HepG2 (cell line): ENCODE measurements around the gene CNTNAP1. TPM values are rescaled to one million over a fixed set of nuclear protein-coding genes. Genes with fewer than 3 reads are reported as not detected.

Experiments
- AFF4 ChIP-seq: sonication (generic); formaldehyde crosslinking; IDR thresholded peaks from 2 replicates; pipeline ENCODE4 v1.4.0; 2020; ENCODE audit warnings: missing genetic modification reagents
- EP300 ChIP-seq, 3 experiments: sonication (generic) in 1 of 3; formaldehyde crosslinking in 1 of 3; IDR thresholded peaks; 2 replicates each; pipeline versions ENCODE4 v1.5.1 to v1.6.1; 2011 to 2020; ENCODE audit warnings: low read depth in 2 of 3, low read length in 2 of 3, borderline replicate concordance in 1 of 3, improper control_type of control experiment in 1 of 3, mild to moderate bottlenecking in 1 of 3, missing genetic modification reagents in 1 of 3, moderate library complexity in 1 of 3
- MNT ChIP-seq: fragments of 450-650 bp; IDR thresholded peaks from 2 replicates; pipeline ENCODE4 v1.6.1; 2016
- PRPF4 ChIP-seq: fragments of 200-400 bp; formaldehyde crosslinking; IDR thresholded peaks from 2 replicates; pipeline ENCODE4 v1.6.1; 2016; ENCODE audit warnings: low read length, low read depth; ENCODE audit not compliant: poor library complexity, severe bottlenecking
- SAP130 ChIP-seq: IDR thresholded peaks from 2 replicates; pipeline ENCODE4 v1.6.1; 2016; ENCODE audit warnings: low read depth
- SKI ChIP-seq: fragments of 450-650 bp; IDR thresholded peaks from one replicate; pipeline ENCODE4 v1.6.1; 2018; ENCODE audit warnings: mild to moderate bottlenecking; ENCODE audit not compliant: partially characterized antibody
- TAF1 ChIP-seq: sonication (generic); formaldehyde crosslinking; IDR thresholded peaks from 2 replicates; pipeline ENCODE4 v1.4.0; 2020; ENCODE audit warnings: missing genetic modification reagents
- ZBTB1 ChIP-seq: sonication (generic); formaldehyde crosslinking; IDR thresholded peaks from 2 replicates; pipeline ENCODE4 v1.4.0; 2020; ENCODE audit warnings: missing genetic modification reagents, borderline replicate concordance
- ZNF292 ChIP-seq: sonication (generic); formaldehyde crosslinking; IDR thresholded peaks from 2 replicates; pipeline ENCODE4 v1.8.1; 2022; ENCODE audit warnings: mild to moderate bottlenecking, low read depth, missing genetic modification reagents, borderline replicate concordance
- ZNF350 ChIP-seq: sonication (generic); formaldehyde crosslinking; IDR thresholded peaks from 2 replicates; pipeline ENCODE4 v1.4.0; 2020; ENCODE audit warnings: mild to moderate bottlenecking, low read depth, missing genetic modification reagents, borderline replicate concordance
- polyA plus RNA-seq, 8 experiments: library from polyadenylated mRNA; depleted of rRNA in 3 of 8; stranded (reverse) in 7 of 8; unstranded in 1 of 8; fragments of >200 nt; fragmentation: Illumina TruSeq in 4 of 8; extraction: Trizol in 4 of 8; gene quantifications; 2 replicates each; pipeline versions ENCODE4 v1.2.1 to v1.2.3, GENCODE V29; 2011 to 2016; ENCODE audit warnings: low read depth in 4 of 8, missing spikeins in 1 of 8, mixed read lengths in 1 of 8; ENCODE audit not compliant: insufficient read depth in 1 of 8
- total RNA-seq, 5 experiments: library from RNA; depleted of rRNA; stranded (reverse); fragments of >200 nt; fragmentation: Illumina TruSeq; extraction: Trizol; gene quantifications; 2 replicates each; pipeline ENCODE4 v1.2.3, GENCODE V29; 2016; ENCODE audit warnings: low read depth in 1 of 5
- TF ChIP-seq, protein P1 (sequence below): sonication (generic); formaldehyde crosslinking; IDR thresholded peaks from 2 replicates; pipeline ENCODE4 v1.4.0; 2020; ENCODE audit warnings: missing genetic modification reagents

The CNTNAP1 gene
- total and polyA plus RNA-seq, 2 of the 13 experiments (the other 11 are each of a cell fraction or from before 2014, with no cell fraction given): 4.5 to 7.7 TPM

GRCh38 chr17:42679492-42680330, 2.6 kb upstream of the CNTNAP1 start (continued):
- TF ChIP-seq ZNF350 (CRISPR knock-in tag) (no peak), MNT (no peak), EP300 (IDR thresholded peaks at IDR 0.05; ENCODE audit: low read depth in 2 of 2, low read length in 2 of 2) (no peak), EP300 (CRISPR knock-in tag; IDR thresholded peaks at IDR 0.05; ENCODE audit: borderline replicate concordance) (peak; percentile 22; the same call in 1 of the 2 replicates), PRPF4 (peak; percentile 54), TAF1 (CRISPR knock-in tag) (no peak), SKI (no peak), ZNF292 (CRISPR knock-in tag) (no peak), ZBTB1 (no peak), AFF4 (CRISPR knock-in tag) (no peak), SAP130 (no peak)
- TF ChIP-seq, protein P1, sequence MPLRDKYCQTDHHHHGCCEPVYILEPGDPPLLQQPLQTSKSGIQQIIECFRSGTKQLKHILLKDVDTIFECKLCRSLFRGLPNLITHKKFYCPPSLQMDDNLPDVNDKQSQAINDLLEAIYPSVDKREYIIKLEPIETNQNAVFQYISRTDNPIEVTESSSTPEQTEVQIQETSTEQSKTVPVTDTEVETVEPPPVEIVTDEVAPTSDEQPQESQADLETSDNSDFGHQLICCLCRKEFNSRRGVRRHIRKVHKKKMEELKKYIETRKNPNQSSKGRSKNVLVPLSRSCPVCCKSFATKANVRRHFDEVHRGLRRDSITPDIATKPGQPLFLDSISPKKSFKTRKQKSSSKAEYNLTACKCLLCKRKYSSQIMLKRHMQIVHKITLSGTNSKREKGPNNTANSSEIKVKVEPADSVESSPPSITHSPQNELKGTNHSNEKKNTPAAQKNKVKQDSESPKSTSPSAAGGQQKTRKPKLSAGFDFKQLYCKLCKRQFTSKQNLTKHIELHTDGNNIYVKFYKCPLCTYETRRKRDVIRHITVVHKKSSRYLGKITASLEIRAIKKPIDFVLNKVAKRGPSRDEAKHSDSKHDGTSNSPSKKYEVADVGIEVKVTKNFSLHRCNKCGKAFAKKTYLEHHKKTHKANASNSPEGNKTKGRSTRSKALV: no peak
- TF ChIP-seq, all 625 proteins: peak for 17
